ENCODE results near the gene GXYLT2.
"Not testable (repeated sequence)": the region's sequence is repeated elsewhere in the genome, so short reads cannot be mapped to it uniquely, and the experiment has no call there.

GXYLT2 gene

GRCh38 chr3:72973786-72974185, 85.9 kb downstream of the GXYLT2 start:
- DNase-seq (ENCODE audit: low spot score), result no peak

- DNase-seq (ENCODE audit: low spot score), result no peak
Observed at GRCh38 chr3:72974956-72975355, 87.1 kb downstream of the GXYLT2 start.

DNA sequence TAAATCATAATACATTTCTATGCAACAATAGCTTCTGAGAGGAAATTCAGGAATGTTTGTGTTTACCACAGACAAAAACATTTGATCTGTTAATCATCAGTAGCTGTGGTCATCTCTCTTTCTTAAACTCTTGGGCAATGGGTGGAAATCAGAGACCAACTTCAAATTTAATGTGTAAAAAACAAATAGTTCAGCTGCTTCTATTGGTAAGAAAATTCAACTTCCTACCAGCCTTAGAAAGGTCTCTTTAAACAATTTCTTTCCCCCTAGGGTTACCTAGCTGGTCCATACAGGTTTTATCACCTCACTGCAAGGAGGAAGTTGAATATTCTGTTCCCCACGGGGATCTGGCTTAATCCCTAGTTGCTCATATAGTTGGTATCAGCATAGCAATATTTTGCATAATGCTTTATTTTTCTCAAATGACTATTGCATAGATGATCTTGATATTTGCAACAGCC, 88.5 kb downstream of the GXYLT2 start:
- DNase-seq (ENCODE audit: low spot score), result no peak

DNA sequence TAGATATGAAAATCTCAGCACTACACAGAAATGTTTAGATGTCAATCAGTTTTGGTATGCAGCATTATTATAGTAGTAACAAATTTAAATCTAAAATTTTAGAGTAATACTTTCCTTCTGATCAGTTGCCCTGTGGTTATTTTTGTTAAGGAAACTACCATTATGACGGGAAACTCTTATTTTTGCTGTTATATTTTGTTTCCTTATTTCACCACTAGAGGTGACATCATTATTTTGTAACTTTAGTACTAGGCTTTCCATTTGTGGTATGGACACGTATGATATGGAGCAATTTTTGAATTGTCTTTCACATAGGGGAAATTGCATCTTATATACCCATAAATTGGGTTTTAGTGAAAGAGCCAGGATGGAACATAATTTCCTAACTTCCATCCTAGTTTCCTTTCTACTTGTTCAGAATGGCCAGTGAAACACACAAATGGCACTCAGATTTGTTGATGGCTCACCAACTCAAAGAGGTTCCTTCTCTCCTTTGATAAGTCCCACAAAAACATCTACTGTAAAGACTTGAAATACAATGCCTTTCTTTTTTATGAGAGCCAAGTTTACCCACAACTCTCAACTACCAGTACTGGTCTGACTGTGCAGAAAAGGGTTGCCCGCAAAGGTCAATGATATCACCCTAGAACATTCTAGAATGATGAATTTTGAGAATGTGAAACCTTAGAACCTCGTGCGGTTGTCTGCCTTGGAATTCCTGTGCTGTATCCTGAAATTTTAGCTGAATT, 89.4 kb downstream of the GXYLT2 start:
- no peak for DNase-seq (ENCODE audit: low spot score)

DNA sequence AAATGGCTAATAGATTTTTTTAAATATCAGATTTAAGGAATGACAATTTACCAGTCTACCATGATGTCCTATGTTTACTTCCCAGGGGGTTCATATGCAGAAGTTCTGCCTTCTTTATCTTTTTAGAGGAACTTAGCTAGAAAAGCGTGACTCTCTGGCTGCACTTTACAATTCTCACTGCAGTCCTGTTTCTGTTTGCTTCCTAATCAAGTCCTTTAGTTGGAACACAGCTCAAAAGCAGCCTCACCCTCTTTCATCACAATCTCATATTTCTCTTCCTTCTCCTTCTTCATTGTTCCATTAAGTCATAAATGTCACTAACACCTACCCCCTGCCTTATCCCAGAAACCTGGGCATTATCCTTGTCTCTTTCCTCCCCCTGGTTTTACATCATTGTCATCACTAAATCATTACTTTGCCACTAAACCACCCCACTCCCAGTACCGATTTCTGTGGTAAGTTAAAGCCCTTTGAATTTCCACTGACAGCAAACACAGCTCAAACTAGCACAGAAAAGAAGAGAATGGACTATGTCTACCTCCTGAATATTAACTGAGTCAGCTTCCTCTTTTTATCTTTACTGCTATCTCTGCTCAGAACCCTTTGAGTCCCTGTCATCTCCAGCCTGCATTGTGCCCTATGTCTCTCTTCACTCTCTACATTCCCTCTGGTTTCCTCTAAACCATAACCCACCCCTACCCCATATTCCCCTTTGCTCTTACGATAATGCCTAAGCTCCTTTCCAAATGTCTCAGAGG, 94.9 kb downstream of the GXYLT2 start:
- DNase-seq (ENCODE audit: low spot score), result no peak

- DNase-seq (ENCODE audit: low spot score), result no peak
Observed at GRCh38 chr3:72985576-72985975, 97.7 kb downstream of the GXYLT2 start.

DNA sequence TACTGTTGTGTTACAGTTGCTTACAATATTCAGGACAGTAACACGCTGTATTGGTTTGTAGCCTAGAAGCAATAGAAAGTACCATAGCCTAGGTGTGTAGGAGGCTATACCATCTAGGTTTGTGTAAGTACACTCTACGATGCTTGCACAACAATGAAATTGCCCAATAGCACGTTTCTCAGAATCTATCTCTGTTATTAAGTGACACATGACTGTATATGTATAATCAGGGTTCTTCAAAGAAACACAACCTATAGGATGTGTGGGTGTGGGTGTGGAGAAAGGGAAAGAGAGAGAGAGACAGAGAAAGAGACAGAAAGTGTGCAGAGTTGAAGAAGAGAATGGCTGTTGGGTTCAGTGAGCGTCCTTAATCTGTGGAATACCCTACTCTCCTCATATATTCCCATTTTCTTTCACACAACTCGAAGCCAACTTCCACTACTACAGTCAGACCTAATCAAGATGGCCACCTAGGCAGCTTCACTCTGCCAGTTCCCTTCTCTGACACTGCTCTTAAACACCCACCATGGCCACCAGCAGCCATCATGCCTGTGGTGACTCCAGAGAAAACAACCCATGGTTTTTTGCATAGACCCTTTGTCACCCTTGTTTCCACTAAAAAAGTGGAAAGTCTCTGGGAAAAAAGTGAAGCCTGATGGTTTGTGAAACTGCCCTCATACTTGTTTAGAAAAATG, 103.0 kb downstream of the GXYLT2 start:
- DNase-seq (ENCODE audit: low spot score), result no peak

GRCh38 chr3:72991522-72991921, 103.7 kb downstream of the GXYLT2 start:
- no peak for DNase-seq (ENCODE audit: low spot score)

DNA sequence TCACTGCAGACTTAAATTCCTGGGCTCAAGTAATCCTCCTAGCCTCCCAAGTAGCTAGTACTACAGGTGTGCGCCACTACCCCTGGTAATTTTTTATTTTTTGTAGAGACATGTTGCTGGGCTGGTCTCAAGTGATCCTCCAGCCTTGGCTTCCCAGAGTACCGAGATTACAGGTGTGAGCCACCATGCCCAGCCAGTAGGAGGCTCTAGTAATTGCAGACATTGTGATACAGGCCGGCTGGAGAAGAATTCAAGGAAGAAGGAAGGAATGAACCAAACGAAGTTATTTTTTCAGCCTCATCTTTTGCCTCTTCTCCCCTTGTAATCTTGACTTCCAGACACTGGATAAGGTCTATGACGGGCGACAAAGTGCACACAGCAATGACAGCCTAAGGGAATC, 105.5 kb downstream of the GXYLT2 start:
- no peak for DNase-seq (ENCODE audit: low spot score)

GRCh38 chr3:72995337-72995736, 107.5 kb downstream of the GXYLT2 start:
- no peak for DNase-seq (ENCODE audit: low spot score)

DNA sequence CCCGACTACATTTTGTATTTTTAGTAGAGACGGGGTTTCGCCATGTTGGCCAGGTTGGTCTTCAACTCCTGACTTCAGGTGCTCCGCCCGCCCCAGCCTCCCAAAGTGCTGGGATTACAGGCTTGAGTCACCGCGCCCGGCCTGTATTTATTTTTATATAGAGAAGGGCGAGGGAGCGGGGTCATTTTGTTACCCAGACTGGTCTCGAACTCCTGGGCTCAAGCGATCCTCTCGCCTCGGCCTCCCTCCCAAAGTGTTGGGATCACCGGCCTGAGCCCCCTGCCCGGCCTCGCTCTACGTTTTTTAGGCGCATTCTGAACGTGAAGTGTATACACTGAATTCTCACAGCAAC, 108.3 kb downstream of the GXYLT2 start:
- DNase-seq (ENCODE audit: low spot score), result no peak

DNA sequence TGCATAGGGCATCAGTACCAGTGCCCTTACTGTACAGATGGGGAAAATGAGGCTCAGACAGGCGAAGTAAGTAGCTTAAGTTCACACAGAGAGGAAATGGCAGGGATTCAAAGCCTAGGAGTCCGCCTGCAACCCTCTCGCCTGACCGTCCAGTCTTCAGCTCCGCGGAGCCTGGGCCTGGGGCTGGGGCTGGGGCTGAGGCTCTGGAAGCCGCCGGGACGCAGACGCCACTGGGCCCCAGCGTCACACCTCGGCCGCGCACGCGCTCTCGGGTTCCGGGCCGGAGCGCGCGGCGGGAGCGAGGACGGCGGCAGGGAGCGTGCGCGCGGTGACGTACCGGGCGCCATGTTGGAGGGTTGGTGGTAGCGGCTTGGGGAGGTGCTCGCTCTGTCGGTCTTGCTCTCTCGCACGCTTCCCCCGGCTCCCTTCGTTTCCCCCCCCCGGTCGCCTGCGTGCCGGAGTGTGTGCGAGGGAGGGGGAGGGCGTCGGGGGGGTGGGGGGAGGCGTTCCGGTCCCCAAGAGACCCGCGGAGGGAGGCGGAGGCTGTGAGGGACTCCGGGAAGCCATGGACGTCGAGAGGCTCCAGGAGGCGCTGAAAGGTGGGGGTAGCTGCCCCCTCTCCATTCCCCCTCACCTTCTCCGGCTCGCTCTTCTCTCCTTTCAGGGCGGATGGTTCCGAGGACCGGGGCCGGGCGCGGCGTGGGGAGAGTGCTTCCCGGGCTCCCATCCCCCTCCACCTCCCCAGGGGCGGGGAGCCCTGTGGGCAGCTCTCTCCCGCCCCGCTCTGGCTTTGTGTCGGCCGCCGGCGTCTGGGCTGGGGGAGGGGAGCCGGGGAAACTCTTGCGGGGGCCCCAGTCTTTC, 108.9 kb downstream of the GXYLT2 start, which contains the start of gene PPP4R2:
Gene PPP4R2, plus strand, starts transcription at position 339 of the 861 bp plus-strand sequence. Its CDS starts 227 bp downstream, at position 566.
- peak; percentile 92 for DNase-seq (ENCODE audit: low spot score)

- peak; percentile 66 for DNase-seq (ENCODE audit: low spot score)
Observed at GRCh38 chr3:72997421-72997961, 109.6 kb downstream of the GXYLT2 start.

DNA sequence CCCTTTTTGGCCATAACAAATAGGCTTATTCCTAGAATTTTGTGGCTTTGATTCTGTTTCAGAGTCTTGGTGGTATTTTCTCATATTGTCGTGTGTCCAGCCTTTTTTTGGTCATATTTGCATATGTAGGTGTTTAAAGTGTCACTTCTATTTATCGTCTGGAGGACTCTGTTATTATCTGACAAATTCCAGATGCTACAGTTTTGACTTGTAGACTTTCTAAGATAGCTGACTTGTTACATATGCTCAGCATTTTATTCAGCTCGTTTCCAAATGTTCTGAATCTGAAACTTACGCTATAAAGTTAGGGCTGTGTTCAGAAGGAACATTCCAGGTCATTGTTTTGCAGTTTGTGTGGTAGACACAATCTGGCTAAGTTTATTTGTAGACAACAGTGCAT, 110.6 kb downstream of the GXYLT2 start:
- no peak for DNase-seq (ENCODE audit: low spot score)

GRCh38 chr3:72999951-73000350, 112.1 kb downstream of the GXYLT2 start:
- DNase-seq (ENCODE audit: low spot score), result no peak

DNA sequence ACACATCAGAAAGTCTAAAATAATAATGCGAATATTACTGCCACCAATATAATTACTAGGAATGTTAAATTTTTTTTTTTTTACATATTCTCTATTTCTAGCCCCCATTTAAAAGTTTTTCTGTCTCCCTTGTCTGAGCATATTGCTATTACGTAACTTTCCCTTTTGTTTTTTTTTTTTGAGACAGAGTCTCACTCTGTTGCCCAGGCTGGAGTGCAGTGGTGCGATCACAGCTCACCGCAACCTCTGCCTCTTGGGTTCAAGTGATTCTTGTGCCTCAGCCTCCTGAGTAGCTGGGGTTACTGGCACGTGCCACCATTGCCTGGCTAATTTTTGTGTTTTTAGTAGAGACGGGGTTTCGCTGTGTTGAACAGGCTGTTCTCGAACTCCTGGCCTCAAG, 115.2 kb downstream of the GXYLT2 start:
- DNase-seq (ENCODE audit: low spot score), result not testable (repeated sequence)

DNA sequence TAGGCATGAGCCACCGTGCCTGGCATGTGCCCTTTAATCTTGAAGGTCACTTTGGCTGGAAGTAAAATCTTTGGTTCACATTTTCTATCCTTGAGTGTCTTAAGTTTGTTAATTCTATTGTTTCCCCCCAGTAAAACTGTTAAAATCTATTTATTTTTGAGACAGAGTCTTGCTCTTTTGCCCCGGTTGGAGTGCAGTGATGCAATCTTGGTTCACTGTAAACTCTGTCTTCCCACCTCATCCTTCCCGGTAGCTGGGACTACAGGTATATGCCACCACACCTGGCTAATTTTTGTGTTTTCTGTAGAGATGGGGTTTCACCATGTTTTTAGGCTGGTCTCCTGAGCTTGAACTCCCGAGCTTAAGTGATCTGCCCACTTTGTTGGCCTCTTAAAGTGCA, 116.5 kb downstream of the GXYLT2 start:
- DNase-seq (ENCODE audit: low spot score), result no peak

DNA sequence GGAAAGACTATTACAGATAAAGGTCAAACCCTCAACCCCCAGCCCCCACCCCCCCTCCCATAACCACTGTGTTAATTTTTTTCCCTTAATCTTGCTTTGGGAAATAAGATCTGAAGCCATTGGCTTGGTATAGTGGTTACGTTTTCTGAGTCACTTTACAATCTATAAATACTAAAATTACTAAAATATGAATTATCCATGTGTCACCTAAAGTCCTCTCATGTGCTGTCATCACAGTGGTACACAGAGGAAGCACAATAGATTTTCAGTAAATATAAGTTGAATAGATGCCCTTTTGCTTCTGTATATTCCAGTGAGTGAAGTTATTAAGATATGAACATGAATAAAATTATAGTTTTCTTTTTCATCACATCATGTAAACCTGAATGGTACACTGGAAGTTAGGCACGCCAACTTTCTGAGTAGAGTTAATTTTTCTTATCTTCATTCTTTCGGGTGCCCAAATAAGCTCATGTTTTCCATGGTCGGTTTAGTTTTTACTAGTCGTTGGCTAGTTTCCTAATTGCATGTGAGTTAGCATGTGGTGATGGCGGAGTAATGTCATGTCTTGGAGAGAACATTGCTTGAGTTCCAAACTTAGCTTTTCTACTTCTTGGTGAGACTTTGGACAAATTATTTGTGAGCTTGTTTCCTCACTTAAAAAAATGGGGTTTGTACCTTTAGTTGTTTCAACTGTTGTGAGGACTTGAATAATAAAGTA, 120.3 kb downstream of the GXYLT2 start:
- DNase-seq (ENCODE audit: low spot score), result no peak

DNA sequence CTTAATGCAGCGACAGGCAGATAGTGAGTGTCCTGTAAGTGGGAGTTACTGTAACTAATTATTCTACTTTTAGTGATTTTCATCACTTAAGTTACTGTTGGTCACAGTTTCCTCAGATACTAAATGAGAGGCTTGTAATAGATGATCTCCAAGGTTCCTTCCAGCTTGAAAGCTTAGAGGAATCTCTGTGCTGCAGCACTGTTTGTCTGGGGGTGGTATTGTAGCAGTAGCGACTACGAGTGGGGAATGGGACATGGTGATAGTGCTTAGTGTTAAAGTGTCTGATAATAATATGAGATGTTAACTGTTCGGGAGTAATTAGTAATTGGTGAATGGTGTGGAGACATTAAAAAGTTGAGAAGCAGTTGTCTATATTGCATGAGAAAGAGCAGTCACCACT, 121.2 kb downstream of the GXYLT2 start:
- DNase-seq (ENCODE audit: low spot score), result no peak

- DNase-seq (ENCODE audit: low spot score), result no peak
Observed at GRCh38 chr3:73009750-73010149, 121.9 kb downstream of the GXYLT2 start.

DNA sequence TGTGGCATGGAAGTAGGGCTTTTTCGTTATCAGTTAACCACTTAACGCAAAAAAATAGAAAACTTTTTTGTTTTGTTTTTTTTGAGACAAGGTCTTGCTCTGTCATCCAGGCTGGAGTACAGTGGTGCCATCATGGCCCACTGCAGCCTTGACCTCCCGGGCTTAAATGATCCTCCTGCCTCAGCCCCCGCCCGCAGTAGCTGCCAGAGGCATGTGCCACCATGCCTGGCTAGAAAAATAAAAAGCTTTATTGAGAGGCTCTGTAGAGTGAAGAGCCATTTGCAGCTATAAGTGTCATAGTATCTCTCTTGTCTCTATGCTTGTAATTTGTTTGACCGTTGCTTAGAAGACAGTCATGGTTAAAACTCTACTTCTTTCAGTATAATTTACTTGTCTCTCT, 122.3 kb downstream of the GXYLT2 start:
- DNase-seq (ENCODE audit: low spot score), result no peak

All from kidney tubule cell (primary cell).